GM12891 (cell line): ENCODE data around the gene DCN.

Experiments used
- POLR2A ChIP-seq: IDR thresholded peaks from 2 replicates; pipeline ENCODE4 v1.6.1; 2011; ENCODE audit warnings: low read depth, low read length, control low read depth
- POLR2AphosphoS5 ChIP-seq: IDR thresholded peaks from 2 replicates; pipeline ENCODE4 v1.6.1; 2011; ENCODE audit warnings: low read depth, low read length, control low read depth
- TAF1 ChIP-seq: IDR thresholded peaks from 2 replicates; pipeline ENCODE4 v1.6.1; 2011; ENCODE audit warnings: low read depth, low read length, control low read depth

- TF ChIP-seq POLR2A, result no peak
- TF ChIP-seq POLR2AphosphoS5, result no peak
- TF ChIP-seq TAF1, result no peak
Measured at GRCh38 chr12:91108196-91108755, 74.3 kb downstream of the DCN start.
